Vagina (tissue), 2 donors: ENCODE data around the gene GLG1. TPM values are rescaled to one million over a fixed set of nuclear protein-coding genes. Genes with fewer than 3 reads are reported as not detected.

Source experiments
- DNase-seq, 2 donors: peaks; one replicate each; pipeline ENCODE4 v3.0.0-alpha.2; 2017; ENCODE audit errors: extremely low spot score in 2 of 2
- H3K27ac ChIP-seq: fragments of 200-600 bp; sonication (generic); one replicate; pipeline ENCODE4 v1.5.1; 2019
- H3K27me3 ChIP-seq: fragments of 200-600 bp; sonication (generic); one replicate; pipeline ENCODE4 v1.5.1; 2019
- H3K36me3 ChIP-seq, 2 donors: fragments of 200-600 bp; sonication (generic); one replicate each; pipeline ENCODE4 v1.5.1; 2017 to 2019
- H3K4me1 ChIP-seq: fragments of 200-600 bp; sonication (generic); one replicate; pipeline ENCODE4 v1.5.1; 2019
- H3K4me3 ChIP-seq, 2 donors: fragments of 200-600 bp; sonication (generic); 1 replicate in 1 of 2; 2 replicates in 1 of 2; pipeline ENCODE4 v1.5.1; 2016 to 2019
- H3K9me3 ChIP-seq: fragments of 200-600 bp; sonication (generic); one replicate; pipeline ENCODE4 v1.5.1; 2019
- POLR2A ChIP-seq, 2 donors: fragments of 450-650 bp; IDR thresholded peaks; one replicate each; pipeline ENCODE4 v1.6.1; 2017; ENCODE audit warnings: antibody characterized with exemption in 2 of 2, mild to moderate bottlenecking in 2 of 2, moderate library complexity in 2 of 2
- POLR2AphosphoS5 ChIP-seq, 2 donors: sonication (generic); formaldehyde crosslinking; IDR thresholded peaks; one replicate each; pipeline ENCODE4 v1.9.0; 2017; ENCODE audit warnings: antibody characterized with exemption in 2 of 2, mild to moderate bottlenecking in 2 of 2, low read depth in 1 of 2; ENCODE audit not compliant: insufficient read depth in 1 of 2
- intact Hi-C: fragments of 100-400 bp; cut with DNase I; formaldehyde crosslinking; loops from one replicate; pipeline ENCODE4 v1.15.1; 2023
- total RNA-seq: library from RNA; depleted of rRNA; stranded (reverse); fragments of >200 nt; gene quantifications from one replicate; pipeline ENCODE4 v1.2.3, GENCODE V29; 2016
- TF ChIP-seq, protein P1 (sequence below), 3 experiments: fragments of 450-650 bp in 2 of 3; fragments of 200-600 bp in 1 of 3; sonication (generic) in 1 of 3; IDR thresholded peaks; one replicate each; pipeline ENCODE4 v1.5.1; 2017 to 2019; ENCODE audit warnings: antibody characterized with exemption in 3 of 3, mild to moderate bottlenecking in 2 of 3, moderate library complexity in 2 of 3

The GLG1 gene
- total RNA-seq, 1 donor from 2014 or later = 76.9 TPM

DNA sequence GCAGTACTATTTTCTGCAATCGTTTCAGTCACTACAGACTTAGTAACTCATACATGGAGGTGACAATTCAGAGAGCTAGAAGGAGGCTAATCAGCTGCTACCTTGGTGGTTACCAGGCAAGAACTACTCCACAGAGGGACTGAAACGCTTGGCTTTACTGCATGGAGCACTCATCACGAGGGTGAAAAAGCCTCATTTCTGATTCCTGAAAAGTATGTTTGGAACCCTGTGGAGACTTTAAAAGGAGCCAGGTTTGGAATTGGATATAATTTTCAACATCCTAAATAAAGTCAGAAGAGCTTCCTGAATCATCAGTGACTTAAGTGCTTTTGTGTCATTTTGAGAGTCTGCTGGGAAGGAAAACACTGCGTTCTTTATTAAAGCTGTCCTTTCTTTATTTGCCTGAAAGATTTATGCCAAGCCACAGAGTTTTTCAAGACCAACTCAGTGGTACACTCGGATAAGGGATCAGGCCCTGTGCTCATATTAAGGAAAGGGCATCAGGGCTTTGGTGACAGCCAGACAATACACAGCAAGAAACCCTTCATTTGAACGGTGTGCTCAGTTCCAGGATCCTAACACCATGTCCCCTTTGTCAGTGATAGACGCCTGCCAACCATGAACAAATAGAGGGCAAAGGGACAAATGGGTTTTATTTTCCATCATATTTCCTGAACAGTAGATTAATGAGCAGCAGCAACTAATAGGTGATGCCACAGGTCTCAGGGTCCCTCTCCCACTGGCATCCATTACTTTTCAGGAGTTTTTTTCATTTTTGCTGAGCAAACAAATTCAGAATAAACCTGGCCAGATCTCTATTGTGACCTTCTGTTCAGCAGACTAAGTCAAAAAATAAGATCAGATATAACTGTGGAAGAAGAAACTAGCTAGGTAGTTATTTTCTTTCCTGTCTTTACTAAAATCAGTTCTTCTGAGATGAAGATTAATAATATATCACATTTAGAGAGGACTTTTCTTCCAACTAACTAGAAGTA, 105.1 kb downstream of the GLG1 start:
- DNase-seq = no peak
- Histone ChIP-seq H3K27me3 (no peaks in the 10 kb centered on the region), H3K4me1 (no peaks in the 10 kb centered on the region), H3K9me3 (no peaks in the 10 kb centered on the region), H3K27ac (no peak overlapping the region), H3K36me3 (peaks cover 0 to 8% of the 10 kb centered on the region in 2 donors), H3K4me3 (no peak overlapping the region)
- intact Hi-C loops = no loop called here
- no peak for TF ChIP-seq POLR2A (IDR thresholded peaks at IDR 0.05)
- TF ChIP-seq, protein P1, sequence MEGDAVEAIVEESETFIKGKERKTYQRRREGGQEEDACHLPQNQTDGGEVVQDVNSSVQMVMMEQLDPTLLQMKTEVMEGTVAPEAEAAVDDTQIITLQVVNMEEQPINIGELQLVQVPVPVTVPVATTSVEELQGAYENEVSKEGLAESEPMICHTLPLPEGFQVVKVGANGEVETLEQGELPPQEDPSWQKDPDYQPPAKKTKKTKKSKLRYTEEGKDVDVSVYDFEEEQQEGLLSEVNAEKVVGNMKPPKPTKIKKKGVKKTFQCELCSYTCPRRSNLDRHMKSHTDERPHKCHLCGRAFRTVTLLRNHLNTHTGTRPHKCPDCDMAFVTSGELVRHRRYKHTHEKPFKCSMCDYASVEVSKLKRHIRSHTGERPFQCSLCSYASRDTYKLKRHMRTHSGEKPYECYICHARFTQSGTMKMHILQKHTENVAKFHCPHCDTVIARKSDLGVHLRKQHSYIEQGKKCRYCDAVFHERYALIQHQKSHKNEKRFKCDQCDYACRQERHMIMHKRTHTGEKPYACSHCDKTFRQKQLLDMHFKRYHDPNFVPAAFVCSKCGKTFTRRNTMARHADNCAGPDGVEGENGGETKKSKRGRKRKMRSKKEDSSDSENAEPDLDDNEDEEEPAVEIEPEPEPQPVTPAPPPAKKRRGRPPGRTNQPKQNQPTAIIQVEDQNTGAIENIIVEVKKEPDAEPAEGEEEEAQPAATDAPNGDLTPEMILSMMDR (IDR thresholded peaks at IDR 0.05) = no peak
- no peak for TF ChIP-seq POLR2AphosphoS5 (IDR thresholded peaks at IDR 0.05; ENCODE audit: insufficient read depth in 1 of 2, low read depth in 1 of 2)

DNA sequence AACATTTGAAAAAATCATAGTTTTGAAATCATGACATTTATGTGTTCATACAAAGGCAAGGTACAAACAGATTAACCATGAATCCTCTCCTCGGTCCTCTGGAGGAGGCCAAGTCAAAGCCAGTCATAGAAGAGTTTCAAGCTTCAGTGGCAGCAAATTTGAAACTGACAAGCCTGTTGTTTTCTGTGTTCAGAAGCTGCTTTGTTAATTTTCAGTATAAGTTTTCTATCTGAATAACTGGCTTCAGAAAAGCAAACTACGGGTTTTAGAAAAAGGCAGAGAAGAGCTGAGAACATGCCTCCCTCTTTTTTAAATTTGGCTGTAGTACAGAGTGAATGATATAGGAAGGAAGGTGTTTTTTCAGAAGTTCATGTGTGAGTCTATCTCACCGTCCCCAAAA, 106.0 kb downstream of the GLG1 start:
- H3K27ac ChIP-seq = no peak overlapping the region
- H3K4me1 ChIP-seq = no peaks in the 10 kb centered on the region
- no peak for TF ChIP-seq POLR2A (IDR thresholded peaks at IDR 0.05)
- TF ChIP-seq, protein P1 (IDR thresholded peaks at IDR 0.05) = no peak
- no peak for TF ChIP-seq POLR2AphosphoS5 (IDR thresholded peaks at IDR 0.05; ENCODE audit: insufficient read depth in 1 of 2, low read depth in 1 of 2)
- no peaks in the 10 kb centered on the region for H3K27me3 ChIP-seq
- no peaks in the 10 kb centered on the region for H3K9me3 ChIP-seq
- no peak for DNase-seq
- intact Hi-C loops = no loop called here
- peaks cover 0 to 13% of the 10 kb centered on the region in 2 donors for H3K36me3 ChIP-seq
- H3K4me3 ChIP-seq = no peak overlapping the region

DNA sequence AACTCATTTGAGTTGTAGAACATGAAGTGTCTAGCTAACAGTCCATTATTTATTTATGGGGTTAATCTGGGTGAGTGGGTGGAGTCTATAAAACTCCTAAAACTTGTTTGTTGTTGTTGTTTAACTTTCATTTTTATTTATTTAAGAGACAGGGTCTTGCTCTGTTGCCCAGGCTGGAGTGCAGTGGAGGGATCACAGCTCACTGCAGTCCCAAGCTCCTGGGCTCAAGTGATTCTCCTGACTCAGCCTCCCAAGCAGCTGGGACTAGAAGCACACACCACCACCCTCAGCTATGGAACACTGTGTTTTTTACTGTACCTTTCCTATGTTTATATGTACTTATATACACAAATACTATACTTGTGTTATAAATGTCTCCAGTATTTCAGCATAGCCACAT, 107.8 kb downstream of the GLG1 start:
- no peak for DNase-seq
- H3K9me3 ChIP-seq = no peaks in the 10 kb centered on the region
- H3K27me3 ChIP-seq = no peaks in the 10 kb centered on the region
- H3K27ac ChIP-seq = no peak overlapping the region
- H3K4me3 ChIP-seq = no peak overlapping the region
- peaks cover 0 to 23% of the 10 kb centered on the region in 2 donors for H3K36me3 ChIP-seq
- intact Hi-C loops = no loop called here
- TF ChIP-seq POLR2AphosphoS5 (IDR thresholded peaks at IDR 0.05; ENCODE audit: insufficient read depth in 1 of 2, low read depth in 1 of 2) (no peak), POLR2A (IDR thresholded peaks at IDR 0.05) (no peak)
- TF ChIP-seq, protein P1 (IDR thresholded peaks at IDR 0.05) = no peak
- no peaks in the 10 kb centered on the region for H3K4me1 ChIP-seq

- TF ChIP-seq POLR2AphosphoS5 (IDR thresholded peaks at IDR 0.05; ENCODE audit: insufficient read depth in 1 of 2, low read depth in 1 of 2) (no peak), POLR2A (IDR thresholded peaks at IDR 0.05) (no peak)
- TF ChIP-seq, protein P1 (IDR thresholded peaks at IDR 0.05) = no peak
- peaks cover 0 to 22% of the 10 kb centered on the region in 2 donors for H3K36me3 ChIP-seq
Measured at GRCh38 chr16:74497761-74498160, 109.2 kb downstream of the GLG1 start.

DNA sequence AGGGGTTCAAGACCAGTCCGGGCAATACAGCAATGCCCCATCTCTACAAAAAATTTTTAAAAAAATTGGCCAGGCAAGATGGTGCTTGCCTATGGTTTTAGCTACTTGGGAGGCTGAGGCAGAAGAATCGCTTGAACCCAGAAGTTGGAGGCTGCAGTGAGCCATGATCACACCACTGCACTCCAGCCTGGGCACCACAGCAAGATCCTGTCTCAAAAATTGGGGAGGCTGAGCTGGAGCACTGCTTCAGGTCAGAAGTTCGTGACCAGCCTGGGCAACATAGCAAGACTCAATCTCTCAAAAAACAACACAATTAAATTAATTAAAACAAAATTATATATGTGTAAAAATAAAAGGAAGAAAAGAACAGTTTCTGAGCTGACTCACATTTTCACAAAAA, 110.9 kb downstream of the GLG1 start:
- Histone ChIP-seq H3K4me3 (no peak overlapping the region), H3K27ac (no peak overlapping the region), H3K36me3 (peaks cover 0 to 36% of the 10 kb centered on the region in 2 donors), H3K9me3 (no peaks in the 10 kb centered on the region), H3K27me3 (no peaks in the 10 kb centered on the region), H3K4me1 (no peaks in the 10 kb centered on the region)
- intact Hi-C loops = no loop called here
- no peak for DNase-seq
- TF ChIP-seq, protein P1 (IDR thresholded peaks at IDR 0.05) = no peak
- TF ChIP-seq POLR2AphosphoS5 (IDR thresholded peaks at IDR 0.05; ENCODE audit: insufficient read depth in 1 of 2, low read depth in 1 of 2) (no peak), POLR2A (IDR thresholded peaks at IDR 0.05) (no peak)

More at GRCh38 chr16:74497761-74498160, 109.2 kb downstream of the GLG1 start:
- Histone ChIP-seq H3K27ac (no peak overlapping the region), H3K27me3 (no peaks in the 10 kb centered on the region), H3K9me3 (no peaks in the 10 kb centered on the region), H3K4me1 (no peaks in the 10 kb centered on the region), H3K4me3 (no peak overlapping the region)
- intact Hi-C loops = no loop called here
- DNase-seq = no peak
